Retina (tissue), 1 donor: ENCODE measurements around the gene NOP56.
"Not testable (repeated sequence)": the region's sequence is repeated elsewhere in the genome, so short reads cannot be mapped to it uniquely, and the experiment has no call there.

Source experiments
- DNase-seq: peaks from one replicate; pipeline ENCODE4 v3.0.0-alpha.2; 2016

Gene NOP56

DNA sequence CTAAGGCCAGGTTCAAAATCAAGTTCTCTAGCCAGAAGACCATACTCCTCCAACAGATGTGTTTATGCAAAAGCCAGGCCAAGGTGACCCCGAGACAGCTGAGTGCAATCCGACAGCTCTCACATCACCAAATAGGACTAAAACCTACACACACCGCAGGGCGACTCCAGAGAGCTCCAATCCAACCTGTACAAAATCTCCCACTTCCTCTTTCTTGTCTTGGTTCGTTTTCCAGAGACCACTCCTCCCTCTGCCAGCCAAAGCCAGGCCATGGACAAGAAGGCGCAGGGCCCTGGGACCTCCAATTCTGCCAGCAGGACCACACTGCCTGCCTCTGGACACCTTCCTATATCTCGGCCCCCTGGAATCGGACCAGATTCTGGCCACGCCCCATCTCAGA lies 11.5 kb upstream of the NOP56 start:
- no peak for DNase-seq

DNA sequence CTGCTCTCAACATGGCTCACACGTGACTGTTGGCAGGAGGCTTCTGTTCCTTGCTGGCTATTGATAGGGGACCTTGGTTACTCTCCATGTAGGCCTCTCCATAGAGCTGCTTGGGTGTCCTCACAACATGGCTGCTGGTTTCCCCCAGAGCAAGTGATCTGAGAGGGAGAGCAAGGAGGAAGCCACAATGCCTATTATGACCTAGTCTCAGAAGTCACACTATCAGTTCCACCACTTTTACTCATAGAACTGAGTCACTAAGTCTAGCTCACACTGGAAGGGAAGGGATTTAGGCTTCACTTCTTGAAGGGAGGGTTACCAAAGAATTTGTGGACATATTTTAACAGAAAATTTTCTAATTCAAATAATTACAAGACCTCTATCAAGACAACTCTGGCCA lies 8.7 kb upstream of the NOP56 start:
- no peak for DNase-seq

- no peak for DNase-seq
Observed at GRCh38 chr20:2652724-2653555, 508 bp downstream of the NOP56 start.

- DNase-seq, result no peak
Observed at GRCh38 chr20:2653556-2654383, 1.3 kb downstream of the NOP56 start.

DNA sequence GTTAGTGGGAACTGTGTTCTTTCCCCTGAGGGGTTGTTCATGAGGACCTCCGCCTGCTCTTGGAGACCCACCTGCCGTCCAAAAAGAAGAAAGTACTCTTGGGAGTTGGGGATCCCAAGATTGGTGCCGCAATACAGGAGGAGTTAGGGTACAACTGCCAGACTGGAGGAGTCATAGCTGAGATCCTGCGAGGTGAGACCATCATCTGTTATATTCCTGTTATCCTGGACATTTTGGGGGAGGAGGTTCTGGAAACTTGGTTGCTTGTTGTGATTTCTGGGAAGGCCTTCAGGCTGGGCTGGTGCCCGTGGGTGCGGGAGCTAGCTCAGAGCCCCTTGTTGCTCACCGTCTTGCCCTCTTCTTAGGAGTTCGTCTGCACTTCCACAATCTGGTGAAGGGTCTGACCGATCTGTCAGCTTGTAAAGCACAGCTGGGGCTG lies 2.0 kb downstream of the NOP56 start:
- no peak for DNase-seq

DNA sequence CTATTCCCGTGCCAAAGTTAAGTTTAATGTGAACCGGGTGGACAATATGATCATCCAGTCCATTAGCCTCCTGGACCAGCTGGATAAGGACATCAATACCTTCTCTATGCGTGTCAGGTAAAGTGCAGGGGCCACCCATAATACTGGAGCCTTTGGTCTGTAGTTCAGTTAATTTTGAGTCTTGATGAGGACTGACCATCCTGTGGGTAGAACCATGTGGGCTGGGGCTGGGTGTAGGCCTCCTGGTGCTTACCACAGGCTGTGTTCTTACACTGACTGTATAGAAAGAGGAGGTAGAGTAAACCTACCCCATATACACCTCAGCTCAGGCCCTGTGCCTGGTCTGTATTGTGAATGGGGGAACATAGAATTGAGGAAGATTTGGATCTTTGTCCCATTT lies 2.4 kb downstream of the NOP56 start:
- no peak for DNase-seq

DNA sequence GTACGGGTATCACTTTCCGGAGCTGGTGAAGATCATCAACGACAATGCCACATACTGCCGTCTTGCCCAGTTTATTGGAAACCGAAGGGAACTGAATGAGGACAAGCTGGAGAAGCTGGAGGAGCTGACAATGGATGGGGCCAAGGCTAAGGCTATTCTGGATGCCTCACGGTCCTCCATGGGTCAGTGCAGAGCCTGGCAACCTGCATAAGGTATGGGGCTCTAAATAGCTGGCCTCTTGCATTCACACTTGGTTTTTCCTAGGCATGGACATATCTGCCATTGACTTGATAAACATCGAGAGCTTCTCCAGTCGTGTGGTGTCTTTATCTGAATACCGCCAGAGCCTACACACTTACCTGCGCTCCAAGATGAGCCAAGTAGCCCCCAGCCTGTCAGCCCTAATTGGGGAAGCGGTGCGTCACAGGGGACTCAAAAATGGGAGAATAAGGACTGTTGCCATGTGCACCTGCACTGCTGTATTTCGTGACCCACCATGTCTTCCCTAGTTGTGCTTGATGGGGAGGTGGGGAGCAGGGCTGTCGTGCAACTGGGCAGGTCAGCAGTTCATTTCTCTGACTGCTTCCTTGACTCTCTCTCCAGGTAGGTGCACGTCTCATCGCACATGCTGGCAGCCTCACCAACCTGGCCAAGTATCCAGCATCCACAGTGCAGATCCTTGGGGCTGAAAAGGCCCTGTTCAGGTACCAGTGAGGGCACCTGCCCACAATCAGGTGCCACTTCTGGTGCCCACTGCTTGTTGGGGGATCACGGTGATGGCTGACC lies 3.1 kb downstream of the NOP56 start:
- no peak for DNase-seq

DNA sequence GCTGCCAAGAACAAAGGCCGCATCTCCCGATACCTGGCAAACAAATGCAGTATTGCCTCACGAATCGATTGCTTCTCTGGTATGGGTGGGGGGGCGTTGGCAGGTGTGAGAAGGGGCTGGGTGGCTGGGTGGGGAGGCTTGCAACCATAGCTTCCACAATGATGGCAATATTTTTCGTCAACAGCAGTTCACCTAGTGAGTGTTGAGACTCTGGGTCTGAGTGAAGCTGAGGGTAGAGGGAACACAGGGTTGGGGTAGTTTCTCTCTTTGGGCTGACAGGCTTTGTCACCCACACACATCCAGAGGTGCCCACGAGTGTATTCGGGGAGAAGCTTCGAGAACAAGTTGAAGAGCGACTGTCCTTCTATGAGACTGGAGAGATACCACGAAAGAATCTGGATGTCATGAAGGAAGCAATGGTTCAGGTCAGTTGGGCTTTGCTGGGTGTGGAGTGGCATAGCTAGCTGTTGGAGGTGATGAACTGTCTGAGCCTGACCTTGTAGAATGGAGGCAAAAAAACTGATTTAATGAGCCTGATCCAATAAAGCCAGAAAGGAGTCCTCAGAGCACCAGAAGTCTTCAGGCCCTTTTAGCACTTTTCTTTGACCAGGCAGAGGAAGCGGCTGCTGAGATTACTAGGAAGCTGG lies 4.2 kb downstream of the NOP56 start:
- DNase-seq, result no peak

- DNase-seq, result no peak
Observed at GRCh38 chr20:2657241-2657640, 4.8 kb downstream of the NOP56 start.

- DNase-seq, result no peak
Observed at GRCh38 chr20:2657674-2658073, 5.2 kb downstream of the NOP56 start.

DNA sequence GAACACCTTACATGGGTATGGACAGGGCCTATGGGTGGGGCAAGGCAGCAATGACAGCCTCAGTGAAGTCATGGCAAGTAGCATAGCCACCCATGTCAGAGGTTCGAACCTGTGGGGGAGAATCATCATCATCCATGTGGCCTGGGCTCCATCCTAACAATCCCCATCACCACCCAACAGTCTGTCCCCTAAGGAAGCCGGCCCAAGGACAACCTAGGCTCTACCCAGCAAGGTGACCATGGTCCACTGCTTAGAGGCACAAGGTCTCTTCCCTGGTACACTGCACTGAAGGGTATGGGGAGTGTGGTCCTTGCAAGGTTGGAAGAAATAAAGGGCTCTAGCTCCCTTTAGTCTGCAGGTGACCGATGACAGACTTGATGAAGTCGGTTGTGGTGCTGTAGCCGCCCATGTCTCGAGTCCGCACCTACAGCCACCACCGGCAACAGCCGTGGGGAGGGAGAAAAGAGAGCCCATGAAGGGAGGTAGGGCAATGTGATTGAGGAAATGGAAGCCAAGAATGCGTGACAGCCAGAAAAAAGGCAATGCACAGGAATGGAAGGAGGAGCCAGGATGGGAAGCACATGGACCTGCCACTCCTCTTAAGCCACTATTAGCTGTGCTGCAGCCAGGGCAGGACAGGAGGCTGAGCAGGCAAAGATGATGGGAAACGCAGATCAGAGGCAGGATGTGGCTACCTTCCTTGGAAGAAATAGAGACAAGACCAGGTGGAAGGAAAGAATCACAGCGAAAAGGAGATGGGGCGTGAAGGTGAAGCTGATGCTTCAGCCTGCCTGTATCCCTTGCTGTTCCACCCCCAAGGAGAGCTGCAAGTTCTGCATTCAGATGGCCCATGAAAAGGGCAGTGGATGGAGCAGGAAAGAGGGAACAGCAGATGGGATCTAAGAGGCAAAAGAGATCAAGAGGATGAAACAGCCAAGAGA lies 6.3 kb downstream of the NOP56 start:
- DNase-seq, result no peak

GRCh38 chr20:2659547-2659946 lies 7.1 kb downstream of the NOP56 start:
- DNase-seq, result no peak

GRCh38 chr20:2663364-2663886 lies 11.0 kb downstream of the NOP56 start:
- no peak for DNase-seq

DNA sequence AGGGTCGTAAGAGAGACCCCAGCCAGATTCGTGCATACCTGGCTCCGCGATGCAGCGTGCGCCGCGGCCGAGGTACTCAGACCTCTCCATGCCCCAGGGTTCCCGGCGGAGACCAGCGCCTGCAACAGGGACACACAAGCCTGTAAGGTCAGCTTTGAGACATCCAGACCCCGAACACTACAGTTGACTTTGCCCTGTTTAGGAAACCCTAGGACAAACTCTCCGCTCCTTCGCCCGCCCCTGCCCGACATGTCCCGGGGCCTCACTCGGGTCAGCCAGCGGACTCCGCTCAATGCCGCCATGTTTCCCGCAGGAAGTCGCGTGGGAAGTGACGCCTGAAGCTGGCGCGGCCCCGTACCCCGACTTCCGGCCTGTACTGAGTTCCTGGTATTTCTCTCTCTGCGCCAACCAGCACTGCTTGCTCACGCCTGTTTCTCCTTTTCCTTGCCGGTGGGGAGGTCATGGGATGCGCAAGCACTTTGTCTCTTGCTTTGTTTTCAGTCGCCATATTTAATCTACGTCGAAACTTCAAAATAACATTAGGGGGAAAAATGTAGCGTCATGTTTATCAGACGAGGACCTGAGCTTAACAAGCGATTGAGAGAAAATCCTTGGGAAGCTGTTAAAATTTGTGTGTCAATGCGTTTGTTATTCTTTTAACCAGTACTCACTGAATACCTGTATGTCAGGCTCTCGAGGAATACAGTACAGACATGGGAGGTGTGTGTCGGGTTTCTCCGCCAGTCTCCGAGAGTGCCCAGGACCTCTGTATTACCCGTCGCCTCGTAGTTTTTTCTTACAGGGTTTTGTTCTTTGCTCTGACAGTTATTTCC lies 11.7 kb downstream of the NOP56 start, which contains the start of gene IDH3B:
TSS of gene IDH3B (minus strand) at position 330 of the 833 bp plus-strand sequence. CDS start at position 302, 28 bp downstream.
- DNase-seq, result peak; percentile 97

GRCh38 chr20:2671977-2672376 lies 19.5 kb downstream of the NOP56 start:
- DNase-seq, result no peak

DNA sequence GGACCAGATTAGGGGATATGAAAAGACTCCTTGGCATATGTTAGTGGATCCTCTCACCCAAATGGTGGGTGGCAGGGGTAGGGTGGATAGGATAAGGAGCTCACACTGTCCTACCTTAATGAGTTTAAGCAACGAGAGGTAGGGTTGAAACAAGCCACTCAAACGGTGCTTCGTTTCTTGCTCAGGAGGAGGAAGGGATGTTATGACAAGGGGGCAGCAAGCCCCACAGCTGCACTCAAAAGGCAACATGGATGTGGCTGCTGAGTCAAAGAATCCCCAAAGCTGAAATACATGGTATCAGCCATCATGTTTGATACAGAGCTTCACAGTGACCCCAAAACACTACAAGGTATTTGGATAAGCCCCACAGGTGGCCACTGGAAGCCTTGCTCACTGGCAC lies 20.0 kb downstream of the NOP56 start:
- no peak for DNase-seq

- no peak for DNase-seq
Observed at GRCh38 chr20:2673453-2673852, 21.0 kb downstream of the NOP56 start.

GRCh38 chr20:2680046-2680445 lies 27.6 kb downstream of the NOP56 start:
- no peak for DNase-seq

- not testable (repeated sequence) for DNase-seq
Observed at GRCh38 chr20:2682040-2682439, 29.6 kb downstream of the NOP56 start.

DNA sequence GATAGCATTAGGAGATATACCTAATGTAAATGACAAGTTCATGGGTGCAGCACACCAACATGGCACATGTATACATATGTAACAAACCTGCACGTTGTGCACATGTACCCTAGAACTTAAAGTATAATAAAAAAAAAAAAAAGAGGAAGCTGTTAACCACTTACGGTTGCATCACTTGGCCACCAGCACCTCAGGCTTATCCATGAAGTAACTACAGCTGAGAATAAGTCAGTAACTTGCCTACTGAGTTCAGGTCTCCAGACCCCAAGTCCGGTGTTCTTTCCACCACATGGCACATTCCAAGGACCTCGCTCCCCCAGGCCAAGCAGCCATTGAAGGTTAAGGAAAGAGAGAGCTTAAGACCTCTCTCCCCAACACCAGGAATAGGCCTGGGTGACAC lies 32.4 kb downstream of the NOP56 start:
- DNase-seq, result not testable (repeated sequence)
